ENCODE results near the gene PTPRN. TPM values are rescaled to one million over a fixed set of nuclear protein-coding genes. Genes with fewer than 3 reads are reported as not detected.

Gene PTPRN
- total RNA-seq: 2.1 and 12.7 TPM in 2 replicates

GRCh38 chr2:219309278-219309677, at the start of gene PTPRN:
Gene PTPRN (minus strand): TSS chr2:219309401. CDS start chr2:219309332, 69 bp downstream.

GRCh38 chr2:219332542-219332941, 23.3 kb upstream of the PTPRN start, which contains the start of gene RESP18:
Gene RESP18 (minus strand): TSS chr2:219332744.

GRCh38 chr2:219279151-219279915, 29.9 kb downstream of the PTPRN start, which contains the start of gene DNAJB2:
Gene DNAJB2 (plus strand): TSS chr2:219279366. CDS start chr2:219279834, 468 bp downstream.

GRCh38 chr2:219253753-219254589, 55.2 kb downstream of the PTPRN start, which contains the start of gene TUBA4A:
Gene TUBA4A (minus strand): TSS chr2:219253918. CDS start chr2:219253858, 60 bp downstream.

GRCh38 chr2:219252900-219253752, 56.1 kb downstream of the PTPRN start, which contains the start of gene TUBA4B:
Gene TUBA4B (plus strand): TSS chr2:219253243. CDS start chr2:219253408, 165 bp downstream.

GRCh38 chr2:219245148-219245898, 63.9 kb downstream of the PTPRN start, which contains the start of the genes GLB1L and STK16:
Gene GLB1L (minus strand): TSS chr2:219245444. CDS start chr2:219243573, 1,871 bp downstream.
Gene STK16 (plus strand): TSS chr2:219245479. CDS start chr2:219246000, 521 bp downstream.

Other genes with a start within 250 kb of the PTPRN start
- gene IHH, start 248.5 kb downstream of the PTPRN start, total RNA-seq: not detected in 2 replicates
- 15.0 and 16.1 TPM in 2 replicates for gene NHEJ1, start 148.6 kb downstream of the PTPRN start, total RNA-seq
- 0.58 and 1.7 TPM in 2 replicates for gene SLC23A3, start 139.4 kb downstream of the PTPRN start, total RNA-seq
- gene CNPPD1, start 132.5 kb downstream of the PTPRN start, total RNA-seq: 16.3 and 25.7 TPM in 2 replicates
- gene RETREG2, start 131.1 kb downstream of the PTPRN start, total RNA-seq: 70.2 and 91.9 TPM in 2 replicates
- gene ZFAND2B, start 102.6 kb downstream of the PTPRN start, total RNA-seq: 20.6 and 23.4 TPM in 2 replicates
- 57.9 and 62.9 TPM in 2 replicates for gene ABCB6, start 90.4 kb downstream of the PTPRN start, total RNA-seq
- 36.4 and 39.9 TPM in 2 replicates for gene ATG9A, start 79.8 kb downstream of the PTPRN start, total RNA-seq
- 23.0 and 57.8 TPM in 2 replicates for gene ANKZF1, start 79.6 kb downstream of the PTPRN start, total RNA-seq
- 5.8 and 12.7 TPM in 2 replicates for gene GLB1L, start 64.0 kb downstream of the PTPRN start, total RNA-seq
- gene STK16, start 63.9 kb downstream of the PTPRN start, total RNA-seq: 14.0 and 26.2 TPM in 2 replicates
- not detected in 2 replicates for gene TUBA4B, start 56.2 kb downstream of the PTPRN start, total RNA-seq
- 30.2 and 38.0 TPM in 2 replicates for gene TUBA4A, start 55.5 kb downstream of the PTPRN start, total RNA-seq
- 21.7 and 47.6 TPM in 2 replicates for gene DNAJB2, start 30.0 kb downstream of the PTPRN start, total RNA-seq
- not detected in 2 replicates for gene RESP18, start 23.3 kb upstream of the PTPRN start, total RNA-seq
- 50.0 and 61.2 TPM in 2 replicates for gene DNPEP, start 78.5 kb upstream of the PTPRN start, total RNA-seq
- 0.77 and 1.7 TPM in 2 replicates for gene DES, start 109.0 kb upstream of the PTPRN start, total RNA-seq
- gene SPEG, start 125.4 kb upstream of the PTPRN start, total RNA-seq: 7.9 and 13.0 TPM in 2 replicates
- gene GMPPA, start 189.5 kb upstream of the PTPRN start, total RNA-seq: 50.2 and 71.5 TPM in 2 replicates
- 0.85 TPM in 1 of 2 replicates, not detected in the other for gene ASIC4, start 205.1 kb upstream of the PTPRN start, total RNA-seq
- 101 and 192 TPM in 2 replicates for gene CHPF, start 234.4 kb upstream of the PTPRN start, total RNA-seq
- 0.96 and 2.0 TPM in 2 replicates for gene TMEM198, start 234.6 kb upstream of the PTPRN start, total RNA-seq